ENCODE measurements around the gene MC2R. TPM values are rescaled to one million over a fixed set of nuclear protein-coding genes. Genes with fewer than 3 reads are reported as not detected.

MC2R gene
- total and polyA plus RNA-seq, 9 donors, result 0.05 TPM; not detected in 7

DNA sequence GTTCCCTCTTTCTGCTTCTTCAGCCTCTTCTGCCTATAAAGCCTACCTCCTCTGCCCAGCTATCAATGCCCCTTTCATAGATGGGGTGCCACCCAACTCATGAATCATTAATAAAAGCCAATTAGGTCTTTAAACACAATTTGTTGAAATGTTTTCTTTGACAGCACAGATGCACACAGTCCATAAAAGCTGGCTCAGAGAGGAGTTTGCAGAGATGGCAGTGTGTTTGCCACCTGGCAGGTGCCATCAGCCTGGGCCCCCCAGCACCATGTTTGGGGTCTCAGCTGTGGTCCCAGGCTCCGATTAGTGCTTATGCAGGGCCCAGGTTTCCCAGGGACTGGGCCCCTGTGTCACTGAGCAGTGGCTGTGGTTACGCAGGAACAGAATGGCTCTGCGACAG lies 7.9 kb upstream of the MC2R start:
- 81 to 86% (median 85%) methylated on average over 3 of the region's 3 CpGs for WGBS, 3 donors
- Histone ChIP-seq H3K27me3 (no peaks in the 10 kb centered on the region), H3K36me3 (no peaks in the 10 kb centered on the region), H3K27ac (no peak overlapping the region), H3K4me1 (ENCODE audit: insufficient read depth) (no peaks in the 10 kb centered on the region), H3K4me3 (no peak overlapping the region), H3K9me3 (no peaks in the 10 kb centered on the region)
- DNase-seq, result no peak
- intact Hi-C loops (cut with DNase I), result loop anchor here in 1 of 4 donors (2.0 kb wide), 1 partner anchor 16 kb away; no protein-coding TSS in a partner anchor
- TF ChIP-seq POLR2A (IDR thresholded peaks at IDR 0.05) (no peak), EP300 (IDR thresholded peaks at IDR 0.05) (no peak)
- TF ChIP-seq, protein P1, sequence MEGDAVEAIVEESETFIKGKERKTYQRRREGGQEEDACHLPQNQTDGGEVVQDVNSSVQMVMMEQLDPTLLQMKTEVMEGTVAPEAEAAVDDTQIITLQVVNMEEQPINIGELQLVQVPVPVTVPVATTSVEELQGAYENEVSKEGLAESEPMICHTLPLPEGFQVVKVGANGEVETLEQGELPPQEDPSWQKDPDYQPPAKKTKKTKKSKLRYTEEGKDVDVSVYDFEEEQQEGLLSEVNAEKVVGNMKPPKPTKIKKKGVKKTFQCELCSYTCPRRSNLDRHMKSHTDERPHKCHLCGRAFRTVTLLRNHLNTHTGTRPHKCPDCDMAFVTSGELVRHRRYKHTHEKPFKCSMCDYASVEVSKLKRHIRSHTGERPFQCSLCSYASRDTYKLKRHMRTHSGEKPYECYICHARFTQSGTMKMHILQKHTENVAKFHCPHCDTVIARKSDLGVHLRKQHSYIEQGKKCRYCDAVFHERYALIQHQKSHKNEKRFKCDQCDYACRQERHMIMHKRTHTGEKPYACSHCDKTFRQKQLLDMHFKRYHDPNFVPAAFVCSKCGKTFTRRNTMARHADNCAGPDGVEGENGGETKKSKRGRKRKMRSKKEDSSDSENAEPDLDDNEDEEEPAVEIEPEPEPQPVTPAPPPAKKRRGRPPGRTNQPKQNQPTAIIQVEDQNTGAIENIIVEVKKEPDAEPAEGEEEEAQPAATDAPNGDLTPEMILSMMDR (IDR thresholded peaks at IDR 0.05), result no peak

DNA sequence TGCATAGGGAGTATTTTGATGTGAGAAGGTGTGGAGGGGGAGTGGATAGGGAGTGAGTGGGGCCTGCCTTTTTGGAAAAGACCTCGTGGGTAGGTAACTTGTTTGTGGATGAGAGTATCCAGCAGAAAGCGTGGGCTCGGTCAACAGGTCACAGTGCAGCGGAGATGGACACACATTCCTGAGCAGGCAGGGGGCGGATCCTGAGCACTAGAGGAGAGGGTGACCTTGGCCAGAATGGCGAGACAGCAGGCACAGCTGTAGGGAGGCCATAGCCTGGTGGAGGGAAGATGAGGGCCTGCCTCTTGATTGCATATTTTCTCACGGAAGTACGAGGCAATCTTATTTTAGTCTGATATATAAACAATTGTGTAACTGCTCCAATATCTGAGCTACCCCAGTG lies 3.6 kb upstream of the MC2R start:
- TF ChIP-seq EP300 (IDR thresholded peaks at IDR 0.05) (no peak), POLR2A (IDR thresholded peaks at IDR 0.05) (no peak)
- TF ChIP-seq, protein P1 (IDR thresholded peaks at IDR 0.05), result no peak
- Histone ChIP-seq H3K4me3 (no peak overlapping the region), H3K36me3 (no peaks in the 10 kb centered on the region), H3K9me3 (no peaks in the 10 kb centered on the region), H3K27me3 (no peaks in the 10 kb centered on the region), H3K27ac (no peak overlapping the region), H3K4me1 (ENCODE audit: insufficient read depth) (no peaks in the 10 kb centered on the region)
- no peak for DNase-seq
- WGBS, 3 donors, result 35 to 56% (median 54%) methylated on average over 8 of the region's 8 CpGs
- intact Hi-C loops (cut with DNase I), result no loop called here

DNA sequence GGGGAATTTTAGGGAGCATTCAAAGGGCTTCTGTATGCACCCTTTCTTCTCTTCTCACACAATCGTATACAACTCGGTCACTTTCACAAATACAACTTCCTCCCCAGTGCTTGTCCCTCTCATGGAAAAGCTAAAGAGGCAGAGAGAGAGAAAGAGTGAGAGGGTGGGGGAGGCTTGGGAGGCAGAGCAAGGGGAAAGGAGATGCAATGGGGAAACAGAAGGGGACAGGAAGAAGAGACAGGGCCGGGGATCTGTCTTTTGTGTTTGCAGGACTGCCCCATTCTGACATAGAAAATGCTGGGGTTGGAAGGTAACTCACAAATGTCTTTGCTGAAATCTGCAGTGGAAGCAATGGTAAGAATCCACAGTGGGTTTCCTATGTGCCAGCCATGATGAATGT lies 2.1 kb upstream of the MC2R start:
- Histone ChIP-seq H3K27me3 (no peaks in the 10 kb centered on the region), H3K36me3 (no peaks in the 10 kb centered on the region), H3K4me1 (ENCODE audit: insufficient read depth) (no peaks in the 10 kb centered on the region), H3K27ac (no peak overlapping the region), H3K9me3 (no peaks in the 10 kb centered on the region), H3K4me3 (no peak overlapping the region)
- no peak for TF ChIP-seq EP300 (IDR thresholded peaks at IDR 0.05)
- no peak for TF ChIP-seq POLR2A (IDR thresholded peaks at IDR 0.05)
- TF ChIP-seq, protein P1 (IDR thresholded peaks at IDR 0.05), result no peak
- intact Hi-C loops (cut with DNase I), result no loop called here
- 88 to 93% (median 90%) methylated on average over 3 of the region's 3 CpGs for WGBS, 3 donors
- no peak for DNase-seq

DNA sequence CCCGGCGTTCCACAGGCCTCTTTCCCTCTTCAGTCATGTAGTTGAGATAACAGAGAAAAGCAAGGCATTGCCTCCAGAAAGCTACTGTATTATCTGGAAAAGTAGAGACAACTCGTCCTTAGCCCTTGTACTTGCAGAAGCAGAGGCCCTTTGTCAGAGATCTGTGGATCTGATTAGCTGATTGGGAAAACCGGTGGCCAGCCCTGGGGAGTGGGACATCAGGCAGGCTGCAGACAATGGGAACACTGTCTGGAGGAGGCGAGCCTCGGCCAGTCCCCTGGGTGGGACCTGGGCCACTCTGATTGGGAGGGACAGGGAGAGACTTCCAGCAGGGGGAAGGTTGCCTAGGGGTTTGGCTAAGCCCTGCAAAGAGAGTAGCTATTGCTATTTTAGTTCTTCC lies 1.2 kb upstream of the MC2R start:
- H3K27me3 ChIP-seq, result no peaks in the 10 kb centered on the region
- TF ChIP-seq, protein P1 (IDR thresholded peaks at IDR 0.05), result no peak
- TF ChIP-seq EP300 (IDR thresholded peaks at IDR 0.05), result no peak
- no peak for TF ChIP-seq POLR2A (IDR thresholded peaks at IDR 0.05)
- DNase-seq, result no peak

More for the DNA sequence above, 1.2 kb upstream of the MC2R start:
- 32 to 56% (median 49%) methylated on average over 6 of the region's 6 CpGs for WGBS, 3 donors
- no peak overlapping the region for H3K27ac ChIP-seq
- H3K4me1 ChIP-seq (ENCODE audit: insufficient read depth), result no peaks in the 10 kb centered on the region
- H3K4me3 ChIP-seq, result no peak overlapping the region
- H3K9me3 ChIP-seq, result no peaks in the 10 kb centered on the region
- no peaks in the 10 kb centered on the region for H3K36me3 ChIP-seq
- intact Hi-C loops (cut with DNase I), result no loop called here

All from ovary (tissue), 9 donors.